Keratinocyte (primary cell): Measurements from ENCODE around the gene RCAN2. TPM values are rescaled to one million over a fixed set of nuclear protein-coding genes. Genes with fewer than 3 reads are reported as not detected.

Experiments used
- DNase-seq: peaks from one replicate; pipeline ENCODE4 v3.0.0-alpha.2; 2011; ENCODE audit warnings: low read depth, missing footprints, low spot score
- FAIRE-seq: peaks from 2 replicates; lab custom pipeline; 2011; peaks lifted over from hg19 to GRCh38; lab: Jason Lieb, UNC
- H2AFZ ChIP-seq: 2 replicates; pipeline ENCODE4 v1.6.0; 2012; ENCODE audit warnings: low read length, control low read depth, inconsistent platforms; ENCODE audit not compliant: control insufficient read depth
- H3K27ac ChIP-seq: 2 replicates; pipeline ENCODE4 v1.5.1; 2011; ENCODE audit warnings: low read length; ENCODE audit not compliant: control insufficient read depth, insufficient read depth
- H3K27me3 ChIP-seq: 3 replicates; pipeline ENCODE4 v1.6.0; 2011; ENCODE audit warnings: low read length; ENCODE audit not compliant: control insufficient read depth, insufficient read depth; ENCODE audit errors: extremely low read depth
- H3K36me3 ChIP-seq, 2 experiments: 2 replicates in 1 of 2; 3 replicates in 1 of 2; pipeline ENCODE4 v1.5.1; 2011; ENCODE audit warnings: low read length in 2 of 2, mild to moderate bottlenecking in 1 of 2; ENCODE audit not compliant: control insufficient read depth in 2 of 2, insufficient read depth in 2 of 2; ENCODE audit errors: extremely low read depth in 1 of 2
- H3K4me1 ChIP-seq: 3 replicates; pipeline ENCODE4 v1.5.1; 2011; ENCODE audit warnings: low read length; ENCODE audit not compliant: control insufficient read depth, insufficient read depth; ENCODE audit errors: extremely low read depth
- H3K4me2 ChIP-seq: 3 replicates; pipeline ENCODE4 v1.6.0; 2011; ENCODE audit warnings: low read depth, low read length; ENCODE audit not compliant: control insufficient read depth, insufficient read depth; ENCODE audit errors: extremely low read depth
- H3K4me3 ChIP-seq, 3 experiments: fragments of 200-600 bp in 1 of 3; sonication (generic) in 1 of 3; 2 replicates in 2 of 3; 3 replicates in 1 of 3; pipeline ENCODE4 v1.5.1; 2011 to 2016; ENCODE audit warnings: low read length in 3 of 3, mild to moderate bottlenecking in 3 of 3, control low read depth in 2 of 3, inconsistent platforms in 1 of 3, low read depth in 1 of 3, mixed read lengths in 1 of 3, mixed run types in 1 of 3, moderate library complexity in 1 of 3; ENCODE audit not compliant: control insufficient read depth in 2 of 3, insufficient read depth in 2 of 3; ENCODE audit errors: extremely low read depth in 1 of 3
- H3K79me2 ChIP-seq: 2 replicates; pipeline ENCODE4 v1.6.0; 2012; ENCODE audit warnings: low read length; ENCODE audit not compliant: control insufficient read depth, insufficient read depth
- H3K9ac ChIP-seq: 3 replicates; pipeline ENCODE4 v1.6.0; 2011; ENCODE audit warnings: low read length; ENCODE audit not compliant: control insufficient read depth, insufficient read depth; ENCODE audit errors: extremely low read depth
- H3K9me1 ChIP-seq: 3 replicates; pipeline ENCODE4 v1.6.0; 2011; ENCODE audit warnings: low read length; ENCODE audit not compliant: control insufficient read depth, insufficient read depth; ENCODE audit errors: extremely low read depth
- H3K9me3 ChIP-seq: 2 replicates; pipeline ENCODE4 v1.5.1; 2012; ENCODE audit warnings: low read depth, low read length; ENCODE audit not compliant: control insufficient read depth
- H4K20me1 ChIP-seq: 3 replicates; pipeline ENCODE4 v1.6.0; 2011; ENCODE audit warnings: low read length; ENCODE audit not compliant: control insufficient read depth, insufficient read depth; ENCODE audit errors: extremely low read depth
- EZH2 ChIP-seq: IDR thresholded peaks from one replicate; pipeline ENCODE4 v1.6.1; 2012; ENCODE audit warnings: inconsistent platforms, mild to moderate bottlenecking, low read length, moderate library complexity
- dilution Hi-C: fragments of 300-500 bp; cut with MboI; formaldehyde crosslinking; loops from one replicate; pipeline ENCODE4 v1.7.0; 2020; ENCODE audit warnings: low sequenced_read_pairs; ENCODE audit not compliant: extremely low pct_ligation_motif_present
- polyA plus RNA-seq, 5 experiments: library from polyadenylated mRNA; depleted of rRNA in 3 of 5; stranded (reverse) in 3 of 5; stranded (forward) in 1 of 5; unstranded in 1 of 5; fragments of >200 nt; gene quantifications; 1 replicate in 1 of 5; 2 replicates in 3 of 5; 3 replicates in 1 of 5; pipeline versions ENCODE4 v1.2.1 to v1.2.3, GENCODE V29; 2011 to 2012; ENCODE audit warnings: missing spikeins in 2 of 5, low read depth in 1 of 5, low replicate concordance in 1 of 5
- TF ChIP-seq, protein P1 (sequence below), 3 experiments: IDR thresholded peaks in 1 of 3; conservative IDR thresholded peaks in 1 of 3; optimal IDR thresholded peaks in 1 of 3; 2 replicates in 2 of 3; 3 replicates in 1 of 3; pipeline versions ENCODE3 to v1.5.1; 2011; ENCODE audit warnings: low read length in 3 of 3, mild to moderate bottlenecking in 3 of 3, moderate library complexity in 2 of 3, control low read depth in 1 of 3, inconsistent platforms in 1 of 3; ENCODE audit not compliant: insufficient read depth in 2 of 3; ENCODE audit errors: extremely low read depth in 1 of 3

RCAN2 gene
- polyA plus RNA-seq, 1 donor (not counting 4 experiments of a cell fraction or from before 2014, with no cell fraction given) = not detected

DNA sequence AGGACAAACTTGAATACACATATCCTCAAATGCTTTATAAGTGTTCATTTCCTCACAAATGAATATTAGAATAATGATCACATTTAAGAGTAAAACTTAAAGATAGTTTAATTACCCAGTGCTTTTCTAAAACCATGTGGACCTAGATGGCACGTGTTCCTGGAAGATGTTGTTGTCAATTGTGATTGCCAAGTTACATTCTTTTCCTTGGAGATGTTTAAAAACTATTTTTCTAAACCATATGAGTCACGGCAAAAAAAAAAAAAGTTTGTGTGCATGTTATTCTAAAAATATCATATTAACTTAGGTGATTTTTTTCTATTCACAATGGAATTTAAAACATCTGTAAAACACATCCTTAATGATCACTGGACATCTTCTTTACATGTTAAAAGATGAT is 51.1 kb downstream of the RCAN2 start:
- no peak for DNase-seq
- Histone ChIP-seq H4K20me1 (no peaks in the 10 kb centered on the region), H3K9me1 (no peaks in the 10 kb centered on the region), H3K9ac (no peak overlapping the region), H2AFZ (no peak overlapping the region), H3K4me1 (no peaks in the 10 kb centered on the region), H3K27ac (no peak overlapping the region), H3K9me3 (no peaks in the 10 kb centered on the region), H3K36me3 (no peaks in the 10 kb centered on the region), H3K4me3 (no peak overlapping the region), H3K79me2 (no peaks in the 10 kb centered on the region), H3K4me2 (no peak overlapping the region), H3K27me3 (no peaks in the 10 kb centered on the region)
- dilution Hi-C loops = no loop called here
- FAIRE-seq = no peak
- TF ChIP-seq, protein P1, sequence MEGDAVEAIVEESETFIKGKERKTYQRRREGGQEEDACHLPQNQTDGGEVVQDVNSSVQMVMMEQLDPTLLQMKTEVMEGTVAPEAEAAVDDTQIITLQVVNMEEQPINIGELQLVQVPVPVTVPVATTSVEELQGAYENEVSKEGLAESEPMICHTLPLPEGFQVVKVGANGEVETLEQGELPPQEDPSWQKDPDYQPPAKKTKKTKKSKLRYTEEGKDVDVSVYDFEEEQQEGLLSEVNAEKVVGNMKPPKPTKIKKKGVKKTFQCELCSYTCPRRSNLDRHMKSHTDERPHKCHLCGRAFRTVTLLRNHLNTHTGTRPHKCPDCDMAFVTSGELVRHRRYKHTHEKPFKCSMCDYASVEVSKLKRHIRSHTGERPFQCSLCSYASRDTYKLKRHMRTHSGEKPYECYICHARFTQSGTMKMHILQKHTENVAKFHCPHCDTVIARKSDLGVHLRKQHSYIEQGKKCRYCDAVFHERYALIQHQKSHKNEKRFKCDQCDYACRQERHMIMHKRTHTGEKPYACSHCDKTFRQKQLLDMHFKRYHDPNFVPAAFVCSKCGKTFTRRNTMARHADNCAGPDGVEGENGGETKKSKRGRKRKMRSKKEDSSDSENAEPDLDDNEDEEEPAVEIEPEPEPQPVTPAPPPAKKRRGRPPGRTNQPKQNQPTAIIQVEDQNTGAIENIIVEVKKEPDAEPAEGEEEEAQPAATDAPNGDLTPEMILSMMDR (optimal IDR thresholded peaks at IDR 0.05 in 1 of 3, IDR thresholded peaks at IDR 0.05 in 1 of 3, conservative IDR thresholded peaks at IDR 0.05 in 1 of 3; ENCODE audit: extremely low read depth in 1 of 3, insufficient read depth in 2 of 3, low read length in 3 of 3) = no peak
- no peak for TF ChIP-seq EZH2

- Histone ChIP-seq H3K27ac (no peak overlapping the region), H3K4me2 (no peak overlapping the region)
Observed at GRCh38 chr6:46438245-46438644, 53.0 kb downstream of the RCAN2 start.

More at GRCh38 chr6:46438245-46438644, 53.0 kb downstream of the RCAN2 start:
- H2AFZ ChIP-seq = no peak overlapping the region
- no peaks in the 10 kb centered on the region for H3K9me1 ChIP-seq
- no peaks in the 10 kb centered on the region for H3K79me2 ChIP-seq
- no peaks in the 10 kb centered on the region for H3K36me3 ChIP-seq
- FAIRE-seq (no peak), DNase-seq (no peak)
- H3K27me3 ChIP-seq = no peaks in the 10 kb centered on the region
- no peaks in the 10 kb centered on the region for H3K9me3 ChIP-seq
- no peaks in the 10 kb centered on the region for H3K4me1 ChIP-seq
- no peak overlapping the region for H3K9ac ChIP-seq
- dilution Hi-C loops = no loop called here
- no peaks in the 10 kb centered on the region for H4K20me1 ChIP-seq
- H3K4me3 ChIP-seq = no peak overlapping the region
- TF ChIP-seq EZH2 = no peak
- TF ChIP-seq, protein P1 (optimal IDR thresholded peaks at IDR 0.05 in 1 of 3, IDR thresholded peaks at IDR 0.05 in 1 of 3, conservative IDR thresholded peaks at IDR 0.05 in 1 of 3; ENCODE audit: extremely low read depth in 1 of 3, insufficient read depth in 2 of 3, low read length in 3 of 3) = no peak
